RWPE2 (cell line): ENCODE measurements around the gene RUNX3.

ENCODE experiments used
- ATAC-seq: fragments of 200-7000 bp; cut with Tn5 transposase; 3 replicates; pipeline ENCODE4 v1.9.1; 2021; ENCODE audit warnings: low read depth
- DNase-seq: peaks from one replicate; pipeline ENCODE4 v3.0.0-alpha.2; 2020; ENCODE audit warnings: low spot score
- H3K27ac ChIP-seq: fragments of 450-650 bp; 2 replicates; pipeline ENCODE4 v1.5.1; 2017; ENCODE audit warnings: mild to moderate bottlenecking; ENCODE audit not compliant: poor library complexity, severe bottlenecking
- H3K27me3 ChIP-seq: fragments of 250-450 bp; sonication (Bioruptor Pico); 2 replicates; pipeline ENCODE4 v1.5.1; 2021; ENCODE audit warnings: mild to moderate bottlenecking, moderate library complexity; ENCODE audit not compliant: insufficient read depth, poor library complexity, severe bottlenecking
- H3K36me3 ChIP-seq: fragments of 250-450 bp; sonication (Bioruptor Pico); 2 replicates; pipeline ENCODE4 v1.5.1; 2020; ENCODE audit warnings: low read depth, mild to moderate bottlenecking, moderate library complexity
- H3K4me1 ChIP-seq: fragments of 250-450 bp; sonication (Bioruptor Pico); 2 replicates; pipeline ENCODE4 v1.5.1; 2021; ENCODE audit warnings: mild to moderate bottlenecking, moderate library complexity; ENCODE audit not compliant: insufficient read depth, poor library complexity, severe bottlenecking
- H3K4me3 ChIP-seq: fragments of 250-450 bp; sonication (Bioruptor Pico); 2 replicates; pipeline ENCODE4 v1.5.1; 2021; ENCODE audit warnings: mild to moderate bottlenecking, moderate library complexity; ENCODE audit not compliant: severe bottlenecking
- H3K9me3 ChIP-seq: fragments of 250-450 bp; sonication (Bioruptor Pico); 2 replicates; pipeline ENCODE4 v1.5.1; 2021; ENCODE audit warnings: mild to moderate bottlenecking, moderate library complexity; ENCODE audit not compliant: severe bottlenecking
- TF ChIP-seq, protein P1 (sequence below): fragments of 450-650 bp; IDR thresholded peaks from one replicate; pipeline ENCODE4 v1.5.1; 2017; ENCODE audit warnings: mild to moderate bottlenecking, moderate library complexity; ENCODE audit not compliant: poor library complexity, severe bottlenecking

Gene RUNX3

DNA sequence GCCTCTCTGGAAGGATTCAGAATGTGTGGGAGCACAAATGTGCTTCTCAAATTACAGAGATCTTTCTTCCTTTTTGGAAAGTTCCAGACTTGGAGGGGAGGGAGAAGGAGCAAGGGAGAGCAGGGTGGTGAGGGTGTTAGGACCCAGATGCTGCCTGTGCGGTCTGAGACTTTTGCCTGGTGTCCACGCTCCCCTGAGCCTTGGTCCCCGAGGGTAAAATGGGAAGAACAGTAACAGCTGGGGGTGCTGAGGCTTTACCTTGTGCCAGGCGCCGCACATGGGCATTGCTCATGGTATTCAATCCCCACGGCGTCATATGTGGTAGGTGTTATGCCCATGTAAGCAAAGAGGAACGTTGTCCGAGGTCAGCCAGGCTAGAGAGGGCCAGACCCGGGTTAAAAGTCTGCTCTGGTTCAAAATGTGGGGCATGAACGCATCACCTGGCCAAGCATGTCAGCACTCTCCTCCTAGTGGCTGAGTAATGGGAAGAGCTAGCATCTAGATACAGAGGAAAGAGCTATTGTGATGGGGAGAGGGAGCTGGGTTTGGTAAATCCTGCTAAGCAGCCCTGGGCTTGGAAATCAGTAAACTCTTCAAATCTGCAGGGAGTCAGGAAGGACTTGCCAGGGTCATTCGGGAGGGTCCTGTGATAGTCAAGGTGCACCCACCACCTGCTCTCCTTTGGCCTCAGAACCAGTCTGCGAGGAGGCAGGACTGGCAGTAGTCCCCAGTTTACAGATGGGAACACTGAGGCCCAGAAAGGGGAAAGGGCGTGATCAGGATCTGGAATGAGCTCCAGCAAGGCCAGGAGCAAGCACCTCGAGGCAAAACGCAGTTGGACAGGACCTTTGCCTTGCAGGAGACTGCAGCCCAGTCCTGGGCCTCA is 4.5 kb upstream of the RUNX3 start:
- no peak overlapping the region for H3K4me3 ChIP-seq
- no peaks in the 10 kb centered on the region for H3K4me1 ChIP-seq
- TF ChIP-seq, protein P1, sequence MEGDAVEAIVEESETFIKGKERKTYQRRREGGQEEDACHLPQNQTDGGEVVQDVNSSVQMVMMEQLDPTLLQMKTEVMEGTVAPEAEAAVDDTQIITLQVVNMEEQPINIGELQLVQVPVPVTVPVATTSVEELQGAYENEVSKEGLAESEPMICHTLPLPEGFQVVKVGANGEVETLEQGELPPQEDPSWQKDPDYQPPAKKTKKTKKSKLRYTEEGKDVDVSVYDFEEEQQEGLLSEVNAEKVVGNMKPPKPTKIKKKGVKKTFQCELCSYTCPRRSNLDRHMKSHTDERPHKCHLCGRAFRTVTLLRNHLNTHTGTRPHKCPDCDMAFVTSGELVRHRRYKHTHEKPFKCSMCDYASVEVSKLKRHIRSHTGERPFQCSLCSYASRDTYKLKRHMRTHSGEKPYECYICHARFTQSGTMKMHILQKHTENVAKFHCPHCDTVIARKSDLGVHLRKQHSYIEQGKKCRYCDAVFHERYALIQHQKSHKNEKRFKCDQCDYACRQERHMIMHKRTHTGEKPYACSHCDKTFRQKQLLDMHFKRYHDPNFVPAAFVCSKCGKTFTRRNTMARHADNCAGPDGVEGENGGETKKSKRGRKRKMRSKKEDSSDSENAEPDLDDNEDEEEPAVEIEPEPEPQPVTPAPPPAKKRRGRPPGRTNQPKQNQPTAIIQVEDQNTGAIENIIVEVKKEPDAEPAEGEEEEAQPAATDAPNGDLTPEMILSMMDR, result no peak
- DNase-seq (no peak), ATAC-seq (no peak)
- H3K27ac ChIP-seq, result no peak overlapping the region
- no peaks in the 10 kb centered on the region for H3K9me3 ChIP-seq
- H3K27me3 ChIP-seq, result peaks cover 37% of the 10 kb centered on the region
- no peaks in the 10 kb centered on the region for H3K36me3 ChIP-seq

DNA sequence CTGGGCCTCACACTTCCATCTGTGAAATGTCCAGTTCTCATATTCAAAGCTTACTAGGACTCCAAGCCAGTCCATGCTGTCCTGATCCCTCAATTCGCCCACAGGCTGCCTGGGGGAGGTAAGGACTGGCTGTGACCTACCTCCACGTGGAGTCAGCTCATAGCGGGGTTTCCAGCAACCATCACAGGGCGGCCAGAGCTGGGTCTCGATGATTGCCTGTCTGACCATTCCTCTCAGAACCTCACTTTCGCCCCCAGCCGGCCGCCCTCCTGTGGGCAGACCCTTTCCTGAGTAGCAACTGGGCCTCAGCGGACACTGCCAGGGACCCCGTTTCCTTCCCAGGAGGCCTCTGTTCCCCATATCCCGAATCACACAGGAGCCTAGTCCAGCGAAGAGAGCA is 3.4 kb upstream of the RUNX3 start:
- TF ChIP-seq, protein P1, result no peak
- no peaks in the 10 kb centered on the region for H3K9me3 ChIP-seq
- no peak overlapping the region for H3K27ac ChIP-seq
- H3K4me1 ChIP-seq, result no peaks in the 10 kb centered on the region
- ATAC-seq (no peak), DNase-seq (no peak)
- no peak overlapping the region for H3K4me3 ChIP-seq
- peaks cover 48% of the 10 kb centered on the region for H3K27me3 ChIP-seq
- H3K36me3 ChIP-seq, result no peaks in the 10 kb centered on the region

DNA sequence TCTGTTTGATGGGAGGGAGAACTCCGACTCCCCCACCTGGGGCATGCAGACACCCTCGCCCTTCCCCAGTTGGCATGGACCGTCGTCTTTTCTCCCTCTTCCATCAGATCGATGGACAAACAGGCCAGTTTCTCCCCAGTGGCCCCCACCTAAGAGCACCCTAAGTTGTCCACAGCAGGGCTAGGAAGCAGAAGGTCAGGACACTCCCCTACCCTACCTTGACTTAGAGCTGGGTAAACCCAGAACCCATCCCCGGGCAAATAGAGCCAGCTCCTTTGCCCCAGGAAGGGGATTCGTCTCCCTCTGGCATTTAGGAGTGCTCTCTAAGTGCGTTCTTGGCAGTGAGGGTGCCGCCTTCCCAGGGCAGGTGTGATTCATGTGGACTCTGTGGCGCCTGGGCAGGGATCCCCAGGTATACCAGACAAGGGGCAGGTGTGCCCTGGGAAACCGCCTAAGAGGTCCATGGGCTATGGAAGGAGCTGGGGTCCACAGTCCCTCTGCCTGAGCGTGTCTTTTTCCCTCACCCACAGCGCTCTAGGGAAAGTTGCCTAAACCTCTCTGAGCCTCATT is 2.7 kb upstream of the RUNX3 start:
- DNase-seq, result no peak
- Histone ChIP-seq H3K27me3 (peaks cover 54% of the 10 kb centered on the region), H3K27ac (no peak overlapping the region), H3K4me3 (no peak overlapping the region), H3K36me3 (no peaks in the 10 kb centered on the region), H3K4me1 (no peaks in the 10 kb centered on the region), H3K9me3 (no peaks in the 10 kb centered on the region)
- ATAC-seq, result no peak
- TF ChIP-seq, protein P1, result no peak

DNA sequence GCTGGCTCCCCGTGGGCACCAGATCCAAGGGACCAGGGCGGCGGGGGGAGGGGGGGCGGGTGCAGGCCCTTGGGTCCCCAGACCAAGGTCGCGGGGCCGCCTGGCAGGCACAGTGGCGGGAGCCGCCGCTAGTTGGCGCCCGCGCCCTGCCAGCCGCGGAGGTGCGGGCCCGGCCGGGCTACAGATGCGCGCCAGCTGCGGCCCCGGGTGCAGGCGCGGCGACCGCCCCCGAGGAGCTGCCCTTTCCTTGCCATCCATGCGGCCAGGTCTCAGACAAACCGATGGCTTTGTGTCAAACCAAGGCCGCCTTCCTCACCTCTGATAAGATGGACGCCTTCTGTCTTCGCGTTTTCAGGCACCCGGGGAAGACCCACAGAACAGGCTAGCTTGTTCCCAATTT is 2.2 kb upstream of the RUNX3 start:
- peak; percentile 58; the same call in 2 of the 3 replicates for ATAC-seq
- H3K4me1 ChIP-seq, result no peaks in the 10 kb centered on the region
- no peaks in the 10 kb centered on the region for H3K9me3 ChIP-seq
- no peak overlapping the region for H3K27ac ChIP-seq
- peaks cover 60% of the 10 kb centered on the region for H3K27me3 ChIP-seq
- H3K36me3 ChIP-seq, result no peaks in the 10 kb centered on the region
- no peak for DNase-seq
- no peak overlapping the region for H3K4me3 ChIP-seq
- TF ChIP-seq, protein P1, result peak; percentile 89
